ENCODE results near the gene ATP5MC2.

GRCh38 chr12:53664191-53664590, 11.7 kb downstream of the ATP5MC2 start:
- TF ChIP-seq POLR2A (IDR thresholded peaks at IDR 0.05; ENCODE audit: low read length): no peak
- no peak for TF ChIP-seq GATA1 (IDR thresholded peaks at IDR 0.05; ENCODE audit: low read depth, low read length)

All from erythroblast (primary cell).